ENCODE measurements around the gene BTRC. TPM values are rescaled to one million over a fixed set of nuclear protein-coding genes. Genes with fewer than 3 reads are reported as not detected.

Gene BTRC
- total RNA-seq, 3 donors from 2014 or later (not counting 1 experiment from before 2014, with no cell fraction given): 13.5 to 22.8 (median 15.2) TPM

DNA sequence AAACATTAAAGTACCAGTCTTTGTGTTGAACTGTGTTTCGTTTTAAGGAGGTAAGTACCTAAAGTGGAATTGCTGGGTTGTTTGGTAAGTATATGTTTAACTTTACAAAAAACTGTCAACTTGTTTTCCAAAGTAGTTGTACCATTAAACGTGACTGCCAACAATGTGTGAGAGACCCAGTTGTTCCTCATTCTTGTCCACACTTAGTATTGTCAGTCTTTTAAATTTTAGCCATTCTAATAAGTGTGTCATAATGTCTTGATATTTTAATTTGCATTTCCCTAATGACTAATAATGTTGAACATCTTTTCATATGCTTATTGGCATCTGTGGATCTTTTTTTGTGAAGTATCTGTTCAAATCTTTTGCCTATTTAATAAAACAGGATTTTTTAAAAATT, 159.8 kb downstream of the BTRC start:
- Histone ChIP-seq H3K9me3 (ENCODE audit: control insufficient read depth, insufficient read depth, low read length) (no peaks in the 10 kb centered on the region), H3K36me3 (ENCODE audit: control insufficient read depth, insufficient read depth, low read length) (no peaks in the 10 kb centered on the region), H3K4me3 (ENCODE audit: low read length) (no peak overlapping the region), H3K27me3 (ENCODE audit: control insufficient read depth, insufficient read depth, low read length) (no peaks in the 10 kb centered on the region), H3K4me1 (ENCODE audit: control insufficient read depth, insufficient read depth, low read length) (no peaks in the 10 kb centered on the region), H3K27ac (ENCODE audit: low read length) (no peak overlapping the region)
- TF ChIP-seq, protein P1, sequence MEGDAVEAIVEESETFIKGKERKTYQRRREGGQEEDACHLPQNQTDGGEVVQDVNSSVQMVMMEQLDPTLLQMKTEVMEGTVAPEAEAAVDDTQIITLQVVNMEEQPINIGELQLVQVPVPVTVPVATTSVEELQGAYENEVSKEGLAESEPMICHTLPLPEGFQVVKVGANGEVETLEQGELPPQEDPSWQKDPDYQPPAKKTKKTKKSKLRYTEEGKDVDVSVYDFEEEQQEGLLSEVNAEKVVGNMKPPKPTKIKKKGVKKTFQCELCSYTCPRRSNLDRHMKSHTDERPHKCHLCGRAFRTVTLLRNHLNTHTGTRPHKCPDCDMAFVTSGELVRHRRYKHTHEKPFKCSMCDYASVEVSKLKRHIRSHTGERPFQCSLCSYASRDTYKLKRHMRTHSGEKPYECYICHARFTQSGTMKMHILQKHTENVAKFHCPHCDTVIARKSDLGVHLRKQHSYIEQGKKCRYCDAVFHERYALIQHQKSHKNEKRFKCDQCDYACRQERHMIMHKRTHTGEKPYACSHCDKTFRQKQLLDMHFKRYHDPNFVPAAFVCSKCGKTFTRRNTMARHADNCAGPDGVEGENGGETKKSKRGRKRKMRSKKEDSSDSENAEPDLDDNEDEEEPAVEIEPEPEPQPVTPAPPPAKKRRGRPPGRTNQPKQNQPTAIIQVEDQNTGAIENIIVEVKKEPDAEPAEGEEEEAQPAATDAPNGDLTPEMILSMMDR (IDR thresholded peaks at IDR 0.05): no peak
- no peak overlapping the region for H3K4me3 Mint-ChIP-seq
- H3K27me3 Mint-ChIP-seq (ENCODE audit: low read depth in 2 of 2): no peaks in the 10 kb centered on the region
- H3K9me3 Mint-ChIP-seq: no peaks in the 10 kb centered on the region
- peaks cover 7 to 15% of the 10 kb centered on the region in 2 donors for H3K4me1 Mint-ChIP-seq
- no peaks in the 10 kb centered on the region for H3K36me3 Mint-ChIP-seq
- H3K27ac Mint-ChIP-seq: no peak overlapping the region
- DNase-seq (no peak), ATAC-seq (no peak)
- intact Hi-C loops (cut with micrococcal nuclease): no loop called here
- 92% methylated on average over 1 of the region's 2 CpGs for WGBS (ENCODE audit: insufficient coverage)

DNA sequence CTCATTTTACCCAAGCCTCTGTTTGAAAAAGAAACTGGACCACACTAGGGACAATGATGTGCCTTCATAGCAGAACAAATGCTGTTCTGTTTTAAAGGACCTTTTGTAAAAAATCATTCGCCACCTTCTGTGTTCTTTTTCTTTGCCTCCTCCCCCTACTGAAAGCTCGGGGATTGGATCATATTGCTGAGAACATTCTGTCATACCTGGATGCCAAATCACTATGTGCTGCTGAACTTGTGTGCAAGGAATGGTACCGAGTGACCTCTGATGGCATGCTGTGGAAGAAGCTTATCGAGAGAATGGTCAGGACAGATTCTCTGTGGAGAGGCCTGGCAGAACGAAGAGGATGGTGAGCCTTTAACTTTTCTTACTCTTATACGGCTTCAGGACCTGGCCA, 171.9 kb downstream of the BTRC start:
- Histone ChIP-seq H3K9me3 (ENCODE audit: control insufficient read depth, insufficient read depth, low read length) (no peaks in the 10 kb centered on the region), H3K4me3 (ENCODE audit: low read length) (no peak overlapping the region), H3K4me1 (ENCODE audit: control insufficient read depth, insufficient read depth, low read length) (no peaks in the 10 kb centered on the region), H3K27me3 (ENCODE audit: control insufficient read depth, insufficient read depth, low read length) (no peaks in the 10 kb centered on the region), H3K36me3 (ENCODE audit: control insufficient read depth, insufficient read depth, low read length) (peaks cover 8% of the 10 kb centered on the region), H3K27ac (ENCODE audit: low read length) (no peak overlapping the region)
- H3K27me3 Mint-ChIP-seq (ENCODE audit: low read depth in 2 of 2): no peaks in the 10 kb centered on the region
- H3K27ac Mint-ChIP-seq: no peak overlapping the region
- H3K36me3 Mint-ChIP-seq: no peaks in the 10 kb centered on the region
- DNase-seq: no peak
- no peak overlapping the region for H3K4me3 Mint-ChIP-seq
- intact Hi-C loops (cut with micrococcal nuclease): no loop called here
- ATAC-seq: no peak
- no peaks in the 10 kb centered on the region for H3K9me3 Mint-ChIP-seq
- WGBS (ENCODE audit: insufficient coverage): 98% methylated on average over 6 of the region's 6 CpGs
- no peaks in the 10 kb centered on the region for H3K4me1 Mint-ChIP-seq
- TF ChIP-seq, protein P1 (IDR thresholded peaks at IDR 0.05): no peak

DNA sequence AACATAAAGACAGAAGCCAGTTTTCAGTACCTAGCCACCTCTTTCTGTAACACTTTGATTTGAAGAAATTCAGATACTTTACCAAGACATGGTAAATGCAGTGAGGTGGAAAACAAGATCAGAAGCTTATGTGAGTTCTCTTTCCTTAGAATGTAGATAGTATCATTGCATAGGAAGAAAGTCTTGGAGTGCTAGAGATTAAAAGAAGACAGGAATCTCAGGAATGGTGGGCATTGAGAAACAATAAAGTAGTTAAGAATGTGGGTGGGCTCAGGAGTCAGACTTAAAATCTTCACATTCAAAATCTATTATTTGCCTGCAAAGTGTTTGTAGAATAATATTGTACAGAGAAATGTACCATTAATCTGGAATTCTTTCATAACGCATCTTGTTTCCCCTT, 175.2 kb downstream of the BTRC start:
- H3K36me3 Mint-ChIP-seq: no peaks in the 10 kb centered on the region
- Histone ChIP-seq H3K27me3 (ENCODE audit: control insufficient read depth, insufficient read depth, low read length) (no peaks in the 10 kb centered on the region), H3K27ac (ENCODE audit: low read length) (no peak overlapping the region), H3K4me3 (ENCODE audit: low read length) (no peak overlapping the region), H3K4me1 (ENCODE audit: control insufficient read depth, insufficient read depth, low read length) (no peaks in the 10 kb centered on the region), H3K9me3 (ENCODE audit: control insufficient read depth, insufficient read depth, low read length) (no peaks in the 10 kb centered on the region), H3K36me3 (ENCODE audit: control insufficient read depth, insufficient read depth, low read length) (peaks cover 19% of the 10 kb centered on the region)
- no peak for ATAC-seq
- TF ChIP-seq, protein P1 (IDR thresholded peaks at IDR 0.05): no peak
- no peak overlapping the region for H3K4me3 Mint-ChIP-seq
- WGBS (ENCODE audit: insufficient coverage): no CpG with 5 or more reads among the region's 1 CpG
- H3K27ac Mint-ChIP-seq: no peak overlapping the region
- no peaks in the 10 kb centered on the region for H3K27me3 Mint-ChIP-seq (ENCODE audit: low read depth in 2 of 2)
- DNase-seq: no peak
- H3K4me1 Mint-ChIP-seq: no peaks in the 10 kb centered on the region
- intact Hi-C loops (cut with micrococcal nuclease): no loop called here
- H3K9me3 Mint-ChIP-seq: no peaks in the 10 kb centered on the region

DNA sequence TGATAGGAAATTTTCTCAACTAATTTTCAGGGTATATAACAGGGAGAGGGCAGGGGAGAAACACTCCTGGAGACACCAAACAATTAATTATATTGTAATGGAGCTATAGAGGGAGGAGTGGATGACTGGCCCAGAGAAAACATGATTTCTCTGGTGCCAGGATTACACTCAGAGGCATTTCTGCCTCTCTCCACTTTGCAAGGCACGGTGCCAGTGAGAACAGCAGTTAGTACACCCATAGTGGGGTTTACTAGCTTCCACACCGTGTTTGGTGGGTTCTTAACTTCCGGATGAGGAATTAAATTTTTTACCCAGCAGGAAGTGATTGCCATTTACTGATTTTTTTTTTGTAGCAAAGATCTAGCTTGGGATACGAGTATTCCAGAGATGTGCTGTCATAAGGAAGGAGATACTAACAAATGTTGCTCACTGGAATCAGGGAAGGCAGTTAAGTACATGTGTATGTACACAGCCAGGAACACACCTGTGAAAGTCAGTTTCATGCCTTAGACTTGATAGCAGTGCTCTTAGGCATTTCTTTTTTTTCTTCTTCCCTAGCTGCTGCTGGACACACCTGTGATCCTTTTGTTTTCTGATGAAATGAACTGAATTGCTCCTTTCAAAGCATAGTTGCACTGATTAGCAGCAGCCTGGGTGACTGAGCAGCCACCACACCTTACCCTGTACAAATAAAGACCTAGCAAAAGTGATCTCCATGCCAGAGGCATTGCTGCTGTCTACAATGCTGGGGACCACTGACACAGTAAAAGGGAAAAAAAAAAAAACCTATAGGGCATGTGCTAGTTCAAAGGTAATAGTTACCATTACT, 176.0 kb downstream of the BTRC start:
- H3K27ac ChIP-seq (ENCODE audit: low read length): no peak overlapping the region
- DNase-seq: no peak
- Mint-ChIP-seq H3K9me3 (no peaks in the 10 kb centered on the region), H3K27me3 (ENCODE audit: low read depth in 2 of 2) (no peaks in the 10 kb centered on the region), H3K4me3 (no peak overlapping the region), H3K27ac (no peak overlapping the region), H3K4me1 (no peaks in the 10 kb centered on the region), H3K36me3 (peaks cover 6% of the 10 kb centered on the region)
- ATAC-seq: no peak
- no peak overlapping the region for H3K4me3 ChIP-seq (ENCODE audit: low read length)
- no peaks in the 10 kb centered on the region for H3K27me3 ChIP-seq (ENCODE audit: control insufficient read depth, insufficient read depth, low read length)
- peaks cover 22% of the 10 kb centered on the region for H3K36me3 ChIP-seq (ENCODE audit: control insufficient read depth, insufficient read depth, low read length)
- TF ChIP-seq, protein P1 (IDR thresholded peaks at IDR 0.05): no peak
- no peaks in the 10 kb centered on the region for H3K4me1 ChIP-seq (ENCODE audit: control insufficient read depth, insufficient read depth, low read length)
- 58% methylated on average over 4 of the region's 4 CpGs for WGBS (ENCODE audit: insufficient coverage)
- intact Hi-C loops (cut with micrococcal nuclease): no loop called here
- no peaks in the 10 kb centered on the region for H3K9me3 ChIP-seq (ENCODE audit: control insufficient read depth, insufficient read depth, low read length)

Data from natural killer cell (primary cell).